HG03342 (cell line): ENCODE results near the gene WDR64.

ENCODE experiments used
- ATAC-seq: cut with Tn5 transposase; IDR thresholded peaks from one replicate; pipeline ENCODE4 v1.9.1; 2021; ENCODE audit warnings: mild to moderate bottlenecking, moderate library complexity; ENCODE audit not compliant: unreplicated experiment

WDR64 gene

GRCh38 chr1:241834733-241835377 is 182.8 kb downstream of the WDR64 start:
- no peak for ATAC-seq

- ATAC-seq, result no peak
Measured at GRCh38 chr1:241836941-241837340, 184.9 kb downstream of the WDR64 start.

- ATAC-seq, result no peak
Measured at GRCh38 chr1:241837416-241837815, 185.3 kb downstream of the WDR64 start.

- ATAC-seq, result no peak
Measured at GRCh38 chr1:241837901-241838300, 185.8 kb downstream of the WDR64 start.

DNA sequence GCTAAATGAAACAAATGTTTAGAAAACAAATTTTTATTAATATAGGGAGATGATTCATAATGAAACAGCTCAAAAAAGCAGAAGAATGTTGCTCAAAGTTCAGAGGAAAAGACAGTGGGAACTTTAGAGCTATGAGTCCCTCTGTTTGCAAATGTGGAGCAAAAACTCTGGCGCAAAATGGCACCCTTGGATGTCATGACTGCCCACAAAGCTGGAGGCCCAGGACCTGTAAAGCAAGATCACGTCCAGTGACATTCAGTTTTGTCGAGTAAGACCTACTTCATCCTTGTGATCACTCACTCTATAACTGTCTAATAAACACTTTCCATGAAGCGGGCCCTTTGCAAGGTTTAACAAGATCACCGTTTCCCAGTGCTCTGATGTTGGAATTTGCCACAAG is 186.8 kb downstream of the WDR64 start:
- ATAC-seq, result peak; percentile 61

DNA sequence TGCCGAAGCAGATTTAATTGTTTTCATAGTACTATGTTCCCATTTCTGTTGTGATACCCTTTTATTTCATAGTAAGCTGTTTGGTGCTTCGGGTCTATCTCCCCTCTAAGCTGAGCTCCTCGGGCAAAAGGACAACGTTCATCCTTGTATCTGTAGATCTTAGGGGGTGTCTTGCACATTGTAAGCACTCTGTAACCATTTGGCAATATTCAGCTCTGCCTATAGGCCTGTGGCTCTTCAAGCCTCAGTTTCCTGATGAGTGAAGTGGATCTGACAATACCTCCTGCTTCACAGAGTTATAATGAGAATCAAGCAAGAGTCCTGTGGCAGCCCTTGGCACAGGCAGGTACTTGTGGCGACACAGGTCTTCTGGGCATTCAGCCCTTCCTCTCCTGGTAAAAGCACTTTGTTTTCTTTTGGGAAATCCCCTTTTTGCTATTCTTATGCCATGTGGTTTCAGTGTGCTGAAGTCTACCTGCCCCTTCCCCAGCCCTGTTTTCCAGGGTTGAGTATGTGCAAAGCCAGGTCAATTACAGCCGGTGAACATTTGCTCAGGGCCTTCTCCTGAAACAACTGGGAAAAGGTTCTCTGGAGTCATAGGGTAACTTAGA is 187.4 kb downstream of the WDR64 start:
- ATAC-seq, result peak; percentile 53

- no peak for ATAC-seq
Measured at GRCh38 chr1:241840164-241840563, 188.1 kb downstream of the WDR64 start.

- no peak for ATAC-seq
Measured at GRCh38 chr1:241841691-241842090, 189.6 kb downstream of the WDR64 start.

- no peak for ATAC-seq
Measured at GRCh38 chr1:241842565-241842964, 190.5 kb downstream of the WDR64 start.

GRCh38 chr1:241844593-241844992 is 192.5 kb downstream of the WDR64 start:
- no peak for ATAC-seq

- ATAC-seq, result no peak
Measured at GRCh38 chr1:241846375-241846774, 194.3 kb downstream of the WDR64 start.

GRCh38 chr1:241846862-241847539 is 194.9 kb downstream of the WDR64 start:
- no peak for ATAC-seq

GRCh38 chr1:241847540-241847795 is 195.4 kb downstream of the WDR64 start:
- ATAC-seq, result no peak

GRCh38 chr1:241847796-241848685 is 196.0 kb downstream of the WDR64 start, which contains the start of gene EXO1:
TSS of gene EXO1 (plus strand) at chr1:241848204. CDS start at chr1:241850426, 2,222 bp downstream.
- peak; percentile 98 for ATAC-seq

DNA sequence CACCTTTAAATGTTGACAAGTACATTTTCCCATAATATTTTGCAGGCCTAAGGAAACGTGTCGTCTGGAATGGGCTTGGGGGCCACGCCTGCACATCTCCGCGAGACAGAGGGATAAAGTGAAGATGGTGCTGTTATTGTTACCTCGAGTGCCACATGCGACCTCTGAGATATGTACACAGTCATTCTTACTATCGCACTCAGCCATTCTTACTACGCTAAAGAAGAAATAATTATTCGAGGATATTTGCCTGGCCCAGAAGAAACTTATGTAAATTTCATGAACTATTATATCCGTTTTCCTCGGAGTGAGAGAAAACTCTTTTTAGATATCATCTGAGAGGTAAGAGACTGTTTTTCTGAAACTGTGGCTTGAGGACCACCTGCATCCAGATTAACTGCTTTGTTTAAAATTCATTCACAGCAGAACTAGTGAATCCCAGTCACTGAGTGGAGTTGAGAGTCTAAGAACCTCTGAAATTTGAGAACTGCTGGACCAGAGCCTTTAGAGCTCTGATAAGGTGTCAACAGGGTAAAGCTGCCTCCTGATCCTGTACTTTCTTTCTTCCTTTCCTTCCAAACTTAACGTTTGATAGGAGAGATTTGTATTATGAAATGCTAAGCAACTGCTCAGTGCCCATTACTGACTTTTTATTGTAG is 196.7 kb downstream of the WDR64 start:
- no peak for ATAC-seq

- no peak for ATAC-seq
Measured at GRCh38 chr1:241849345-241849695, 197.2 kb downstream of the WDR64 start.
